HEK293T (cell line): ENCODE data around the gene MAD1L1.

Experiments
- ARNT ChIP-seq: fragments of 450-650 bp; IDR thresholded peaks from 2 replicates; pipeline ENCODE4 v1.6.1; 2017; ENCODE audit warnings: mild to moderate bottlenecking
- BHLHE40 ChIP-seq: fragments of 450-650 bp; IDR thresholded peaks from 2 replicates; pipeline ENCODE4 v1.6.1; 2016; ENCODE audit warnings: mild to moderate bottlenecking, moderate library complexity, borderline replicate concordance
- FOXK2 ChIP-seq: fragments of 450-650 bp; IDR thresholded peaks from 2 replicates; pipeline ENCODE4 v1.6.1; 2016; ENCODE audit warnings: mild to moderate bottlenecking
- FOXM1 ChIP-seq: fragments of 450-650 bp; IDR thresholded peaks from 2 replicates; pipeline ENCODE4 v1.6.1; 2017; ENCODE audit warnings: mild to moderate bottlenecking, borderline replicate concordance
- HDGF ChIP-seq: fragments of 450-650 bp; IDR thresholded peaks from 2 replicates; pipeline ENCODE4 v1.6.1; 2017; ENCODE audit warnings: antibody characterized with exemption, borderline replicate concordance
- L3MBTL2 ChIP-seq: fragments of 450-650 bp; conservative IDR thresholded peaks from 2 replicates; pipeline ENCODE4 v1.6.1; 2016; ENCODE audit warnings: mild to moderate bottlenecking
- NFRKB ChIP-seq: fragments of 450-650 bp; IDR thresholded peaks from 2 replicates; pipeline ENCODE4 v1.6.1; 2016; ENCODE audit warnings: mild to moderate bottlenecking, moderate library complexity
- SP1 ChIP-seq: fragments of 450-650 bp; IDR thresholded peaks from 2 replicates; pipeline ENCODE4 v1.6.1; 2017
- SUZ12 ChIP-seq: fragments of 450-650 bp; IDR thresholded peaks from 2 replicates; pipeline ENCODE4 v1.6.1; 2016; ENCODE audit warnings: mild to moderate bottlenecking
- ZNF384 ChIP-seq: fragments of 450-650 bp; IDR thresholded peaks from 2 replicates; pipeline ENCODE4 v1.6.1; 2016
- TF ChIP-seq, protein P1 (sequence below): fragments of 450-650 bp; IDR thresholded peaks from 2 replicates; pipeline ENCODE4 v1.6.1; 2016

DNA sequence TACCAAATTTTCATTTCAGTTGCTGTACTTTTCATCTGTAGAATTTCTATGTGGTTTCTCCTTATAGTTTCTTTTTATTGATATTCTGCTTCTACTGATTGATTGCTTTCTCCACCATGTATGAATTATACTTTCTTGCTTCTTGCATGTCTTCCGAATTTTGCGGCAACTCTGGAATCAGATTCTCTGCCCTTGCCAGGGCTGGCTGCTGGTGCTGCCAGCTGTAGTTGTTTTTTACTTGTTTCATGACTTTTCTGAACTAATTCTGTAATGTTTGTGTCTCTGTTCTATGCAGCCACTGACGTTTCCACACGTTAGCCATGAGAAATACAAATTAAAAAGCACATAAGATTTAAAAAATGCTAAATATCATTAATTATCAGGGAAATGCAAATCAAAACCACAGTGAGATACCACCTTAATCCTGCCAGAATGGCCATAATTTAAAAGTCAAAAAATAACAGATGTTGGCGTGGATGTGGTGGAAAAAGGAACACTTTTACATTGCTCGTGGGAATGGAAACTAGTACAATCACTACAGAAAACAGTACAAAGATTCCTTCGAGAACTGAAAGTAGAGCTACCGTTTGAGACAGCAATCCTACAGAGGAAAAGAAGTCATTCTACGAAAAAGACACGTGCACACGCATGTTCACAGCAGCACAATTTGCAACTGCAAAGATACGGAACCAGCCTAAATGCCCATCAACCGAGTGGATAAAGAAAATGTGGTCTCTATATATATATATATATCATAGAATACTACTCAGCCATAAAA, 51.5 kb downstream of the MAD1L1 start:
- TF ChIP-seq SP1, result no peak
- TF ChIP-seq FOXK2, result no peak
- no peak for TF ChIP-seq L3MBTL2
- no peak for TF ChIP-seq HDGF
- no peak for TF ChIP-seq NFRKB
- TF ChIP-seq SUZ12, result no peak
- TF ChIP-seq, protein P1, sequence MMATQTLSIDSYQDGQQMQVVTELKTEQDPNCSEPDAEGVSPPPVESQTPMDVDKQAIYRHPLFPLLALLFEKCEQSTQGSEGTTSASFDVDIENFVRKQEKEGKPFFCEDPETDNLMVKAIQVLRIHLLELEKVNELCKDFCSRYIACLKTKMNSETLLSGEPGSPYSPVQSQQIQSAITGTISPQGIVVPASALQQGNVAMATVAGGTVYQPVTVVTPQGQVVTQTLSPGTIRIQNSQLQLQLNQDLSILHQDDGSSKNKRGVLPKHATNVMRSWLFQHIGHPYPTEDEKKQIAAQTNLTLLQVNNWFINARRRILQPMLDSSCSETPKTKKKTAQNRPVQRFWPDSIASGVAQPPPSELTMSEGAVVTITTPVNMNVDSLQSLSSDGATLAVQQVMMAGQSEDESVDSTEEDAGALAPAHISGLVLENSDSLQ, result no peak
- TF ChIP-seq FOXM1, result no peak
- TF ChIP-seq BHLHE40, result no peak
- TF ChIP-seq ZNF384, result no peak
- no peak for TF ChIP-seq ARNT
